Liver (tissue), 3 donors: ENCODE results near the gene MYO3B.

Experiments used
- EGR1 ChIP-seq, 2 donors: IDR thresholded peaks; 2 replicates each; pipeline ENCODE4 v1.6.1; 2016 to 2018; ENCODE audit warnings: antibody characterized with exemption in 2 of 2, low read depth in 2 of 2
- FOXA1 ChIP-seq: IDR thresholded peaks from 2 replicates; pipeline ENCODE4 v1.6.1; 2016; ENCODE audit warnings: antibody characterized with exemption
- GABPA ChIP-seq, 2 donors: IDR thresholded peaks in 1 of 2; conservative IDR thresholded peaks in 1 of 2; 2 replicates each; pipeline ENCODE4 v1.6.1; 2016; ENCODE audit warnings: antibody characterized with exemption in 2 of 2, mild to moderate bottlenecking in 1 of 2, moderate library complexity in 1 of 2
- JUND ChIP-seq, 2 donors: IDR thresholded peaks; 2 replicates each; pipeline ENCODE4 v1.6.1; 2016; ENCODE audit warnings: antibody characterized with exemption in 2 of 2
- RAD21 ChIP-seq, 2 donors: IDR thresholded peaks; 2 replicates each; pipeline ENCODE4 v1.6.1; 2016; ENCODE audit warnings: antibody characterized with exemption in 2 of 2, mild to moderate bottlenecking in 2 of 2
- SP1 ChIP-seq: IDR thresholded peaks from 2 replicates; pipeline ENCODE4 v1.6.1; 2018; ENCODE audit warnings: antibody characterized with exemption, mild to moderate bottlenecking
- TAF1 ChIP-seq: conservative IDR thresholded peaks from 2 replicates; pipeline ENCODE4 v1.6.1; 2016; ENCODE audit warnings: antibody characterized with exemption, mild to moderate bottlenecking
- YY1 ChIP-seq: IDR thresholded peaks from 2 replicates; pipeline ENCODE4 v1.6.1; 2016; ENCODE audit warnings: antibody characterized with exemption, mild to moderate bottlenecking
- TF ChIP-seq, protein P1 (sequence below): fragments of 150-350 bp; IDR thresholded peaks from 2 replicates; pipeline ENCODE4 v1.5.1; 2017; ENCODE audit warnings: improper control_type of control experiment, low read depth, low read length; ENCODE audit not compliant: missing input control
- TF ChIP-seq, protein P2 (sequence below): IDR thresholded peaks from 2 replicates; pipeline ENCODE4 v1.6.1; 2016; ENCODE audit warnings: antibody characterized with exemption
- TF ChIP-seq, protein P3 (sequence below): IDR thresholded peaks from 2 replicates; pipeline ENCODE4 v1.6.1; 2016; ENCODE audit warnings: antibody characterized with exemption, mild to moderate bottlenecking
- TF ChIP-seq, protein P4 (sequence below): IDR thresholded peaks from 2 replicates; pipeline ENCODE4 v1.6.1; 2016; ENCODE audit warnings: antibody characterized with exemption
- TF ChIP-seq, protein P5 (sequence below): IDR thresholded peaks from 2 replicates; pipeline ENCODE4 v1.6.1; 2016; ENCODE audit warnings: antibody characterized with exemption
- donor health status: healthy.
- donor health status: healthy.

DNA sequence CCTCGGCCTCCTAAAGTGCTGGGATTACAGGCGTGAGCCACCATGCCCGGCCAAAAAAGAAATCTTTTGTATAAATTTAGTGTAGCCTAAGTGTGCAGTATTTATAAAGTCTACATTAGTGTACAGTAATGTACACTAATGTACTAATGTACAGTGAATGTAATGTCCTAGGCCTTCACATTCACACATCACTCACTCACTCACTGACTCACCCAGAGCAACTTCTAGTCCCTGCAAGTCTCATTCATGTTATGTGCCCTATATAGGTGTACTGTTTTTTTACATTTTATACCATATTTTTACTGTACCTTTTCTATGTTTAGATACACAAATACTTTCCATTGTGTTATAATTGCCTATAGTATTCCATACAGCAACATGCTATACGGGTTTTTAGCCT is 254.9 kb downstream of the MYO3B start:
- TF ChIP-seq TAF1 (no peak), EGR1 (IDR thresholded peaks at IDR 0.05; ENCODE audit: low read depth in 2 of 2) (no peak), YY1 (no peak), SP1 (no peak), RAD21 (IDR thresholded peaks at IDR 0.05) (no peak), JUND (IDR thresholded peaks at IDR 0.05) (no peak), GABPA (IDR thresholded peaks at IDR 0.05 in 1 of 2, conservative IDR thresholded peaks at IDR 0.05 in 1 of 2) (no peak), FOXA1 (no peak)
- TF ChIP-seq, protein P1, sequence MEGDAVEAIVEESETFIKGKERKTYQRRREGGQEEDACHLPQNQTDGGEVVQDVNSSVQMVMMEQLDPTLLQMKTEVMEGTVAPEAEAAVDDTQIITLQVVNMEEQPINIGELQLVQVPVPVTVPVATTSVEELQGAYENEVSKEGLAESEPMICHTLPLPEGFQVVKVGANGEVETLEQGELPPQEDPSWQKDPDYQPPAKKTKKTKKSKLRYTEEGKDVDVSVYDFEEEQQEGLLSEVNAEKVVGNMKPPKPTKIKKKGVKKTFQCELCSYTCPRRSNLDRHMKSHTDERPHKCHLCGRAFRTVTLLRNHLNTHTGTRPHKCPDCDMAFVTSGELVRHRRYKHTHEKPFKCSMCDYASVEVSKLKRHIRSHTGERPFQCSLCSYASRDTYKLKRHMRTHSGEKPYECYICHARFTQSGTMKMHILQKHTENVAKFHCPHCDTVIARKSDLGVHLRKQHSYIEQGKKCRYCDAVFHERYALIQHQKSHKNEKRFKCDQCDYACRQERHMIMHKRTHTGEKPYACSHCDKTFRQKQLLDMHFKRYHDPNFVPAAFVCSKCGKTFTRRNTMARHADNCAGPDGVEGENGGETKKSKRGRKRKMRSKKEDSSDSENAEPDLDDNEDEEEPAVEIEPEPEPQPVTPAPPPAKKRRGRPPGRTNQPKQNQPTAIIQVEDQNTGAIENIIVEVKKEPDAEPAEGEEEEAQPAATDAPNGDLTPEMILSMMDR: no peak
- TF ChIP-seq, protein P2, sequence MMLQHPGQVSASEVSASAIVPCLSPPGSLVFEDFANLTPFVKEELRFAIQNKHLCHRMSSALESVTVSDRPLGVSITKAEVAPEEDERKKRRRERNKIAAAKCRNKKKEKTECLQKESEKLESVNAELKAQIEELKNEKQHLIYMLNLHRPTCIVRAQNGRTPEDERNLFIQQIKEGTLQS: no peak
- TF ChIP-seq, protein P3, sequence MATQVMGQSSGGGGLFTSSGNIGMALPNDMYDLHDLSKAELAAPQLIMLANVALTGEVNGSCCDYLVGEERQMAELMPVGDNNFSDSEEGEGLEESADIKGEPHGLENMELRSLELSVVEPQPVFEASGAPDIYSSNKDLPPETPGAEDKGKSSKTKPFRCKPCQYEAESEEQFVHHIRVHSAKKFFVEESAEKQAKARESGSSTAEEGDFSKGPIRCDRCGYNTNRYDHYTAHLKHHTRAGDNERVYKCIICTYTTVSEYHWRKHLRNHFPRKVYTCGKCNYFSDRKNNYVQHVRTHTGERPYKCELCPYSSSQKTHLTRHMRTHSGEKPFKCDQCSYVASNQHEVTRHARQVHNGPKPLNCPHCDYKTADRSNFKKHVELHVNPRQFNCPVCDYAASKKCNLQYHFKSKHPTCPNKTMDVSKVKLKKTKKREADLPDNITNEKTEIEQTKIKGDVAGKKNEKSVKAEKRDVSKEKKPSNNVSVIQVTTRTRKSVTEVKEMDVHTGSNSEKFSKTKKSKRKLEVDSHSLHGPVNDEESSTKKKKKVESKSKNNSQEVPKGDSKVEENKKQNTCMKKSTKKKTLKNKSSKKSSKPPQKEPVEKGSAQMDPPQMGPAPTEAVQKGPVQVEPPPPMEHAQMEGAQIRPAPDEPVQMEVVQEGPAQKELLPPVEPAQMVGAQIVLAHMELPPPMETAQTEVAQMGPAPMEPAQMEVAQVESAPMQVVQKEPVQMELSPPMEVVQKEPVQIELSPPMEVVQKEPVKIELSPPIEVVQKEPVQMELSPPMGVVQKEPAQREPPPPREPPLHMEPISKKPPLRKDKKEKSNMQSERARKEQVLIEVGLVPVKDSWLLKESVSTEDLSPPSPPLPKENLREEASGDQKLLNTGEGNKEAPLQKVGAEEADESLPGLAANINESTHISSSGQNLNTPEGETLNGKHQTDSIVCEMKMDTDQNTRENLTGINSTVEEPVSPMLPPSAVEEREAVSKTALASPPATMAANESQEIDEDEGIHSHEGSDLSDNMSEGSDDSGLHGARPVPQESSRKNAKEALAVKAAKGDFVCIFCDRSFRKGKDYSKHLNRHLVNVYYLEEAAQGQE: no peak
- TF ChIP-seq, protein P4, sequence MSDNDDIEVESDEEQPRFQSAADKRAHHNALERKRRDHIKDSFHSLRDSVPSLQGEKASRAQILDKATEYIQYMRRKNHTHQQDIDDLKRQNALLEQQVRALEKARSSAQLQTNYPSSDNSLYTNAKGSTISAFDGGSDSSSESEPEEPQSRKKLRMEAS: no peak
- TF ChIP-seq, protein P5, sequence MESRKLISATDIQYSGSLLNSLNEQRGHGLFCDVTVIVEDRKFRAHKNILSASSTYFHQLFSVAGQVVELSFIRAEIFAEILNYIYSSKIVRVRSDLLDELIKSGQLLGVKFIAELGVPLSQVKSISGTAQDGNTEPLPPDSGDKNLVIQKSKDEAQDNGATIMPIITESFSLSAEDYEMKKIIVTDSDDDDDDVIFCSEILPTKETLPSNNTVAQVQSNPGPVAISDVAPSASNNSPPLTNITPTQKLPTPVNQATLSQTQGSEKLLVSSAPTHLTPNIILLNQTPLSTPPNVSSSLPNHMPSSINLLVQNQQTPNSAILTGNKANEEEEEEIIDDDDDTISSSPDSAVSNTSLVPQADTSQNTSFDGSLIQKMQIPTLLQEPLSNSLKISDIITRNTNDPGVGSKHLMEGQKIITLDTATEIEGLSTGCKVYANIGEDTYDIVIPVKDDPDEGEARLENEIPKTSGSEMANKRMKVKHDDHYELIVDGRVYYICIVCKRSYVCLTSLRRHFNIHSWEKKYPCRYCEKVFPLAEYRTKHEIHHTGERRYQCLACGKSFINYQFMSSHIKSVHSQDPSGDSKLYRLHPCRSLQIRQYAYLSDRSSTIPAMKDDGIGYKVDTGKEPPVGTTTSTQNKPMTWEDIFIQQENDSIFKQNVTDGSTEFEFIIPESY: no peak
